HL-60 (cell line): ENCODE data around the gene HEPN1.

Source experiments
- DNase-seq, 2 experiments: peaks; one replicate each; pipeline ENCODE4 v3.0.0-alpha.2; 2010 to 2020; ENCODE audit warnings: low read depth in 1 of 2, low spot score in 1 of 2
- H3K27ac ChIP-seq: fragments of 250-450 bp; sonication (Bioruptor Pico); replicated peaks from 2 replicates; pipeline ENCODE4 v1.5.1; 2020; ENCODE audit warnings: mild to moderate bottlenecking, moderate library complexity
- H3K27me3 ChIP-seq: fragments of 250-450 bp; sonication (Bioruptor Pico); 2 replicates; pipeline ENCODE4 v1.5.1; 2021; ENCODE audit warnings: mild to moderate bottlenecking, moderate library complexity; ENCODE audit not compliant: insufficient read depth, poor library complexity, severe bottlenecking
- H3K4me3 ChIP-seq: replicated peaks from 2 replicates; pipeline ENCODE4 v1.5.1; 2011; ENCODE audit warnings: mild to moderate bottlenecking, control low read depth, low read length; ENCODE audit not compliant: insufficient read depth
- CTCF ChIP-seq: IDR thresholded peaks from one replicate; pipeline ENCODE4 v1.5.1; 2011; ENCODE audit warnings: low read length, control low read depth, inconsistent platforms; ENCODE audit not compliant: insufficient read depth
- GABPA ChIP-seq: IDR thresholded peaks from 2 replicates; pipeline ENCODE4 v1.6.1; 2012; ENCODE audit warnings: low read depth
- POLR2AphosphoS5 ChIP-seq: IDR thresholded peaks from 2 replicates; pipeline ENCODE4 v1.6.1; 2012; ENCODE audit warnings: low read depth
- REST ChIP-seq: IDR thresholded peaks from 2 replicates; pipeline ENCODE4 v1.6.1; 2012; ENCODE audit warnings: low read depth; ENCODE audit not compliant: insufficient replicate concordance
- SPI1 ChIP-seq: IDR thresholded peaks from 2 replicates; pipeline ENCODE4 v1.6.1; 2012; ENCODE audit warnings: low read depth, mild to moderate bottlenecking, borderline replicate concordance

Gene HEPN1

GRCh38 chr11:124887667-124888013 is 31.4 kb upstream of the HEPN1 start:
- Histone ChIP-seq H3K4me3 (no peak overlapping the region), H3K27me3 (no peaks in the 10 kb centered on the region), H3K27ac (no peak overlapping the region)
- no peak for TF ChIP-seq REST
- no peak for TF ChIP-seq SPI1
- no peak for TF ChIP-seq CTCF
- no peak for DNase-seq

- H3K27me3 ChIP-seq = no peaks in the 10 kb centered on the region
- H3K4me3 ChIP-seq = no peak overlapping the region
- no peak overlapping the region for H3K27ac ChIP-seq
- DNase-seq = no peak
- TF ChIP-seq CTCF (no peak), GABPA (no peak), REST (no peak), SPI1 (no peak), POLR2AphosphoS5 (no peak)
These were observed 29.6 kb upstream of the HEPN1 start for GRCh38 chr11:124889191-124890091.

- Histone ChIP-seq H3K4me3 (no peak overlapping the region), H3K27me3 (no peaks in the 10 kb centered on the region), H3K27ac (no peak overlapping the region)
- no peak for DNase-seq
- no peak for TF ChIP-seq CTCF
- TF ChIP-seq GABPA = no peak
- no peak for TF ChIP-seq POLR2AphosphoS5
- TF ChIP-seq SPI1 = no peak
- no peak for TF ChIP-seq REST
These were observed 28.9 kb upstream of the HEPN1 start for GRCh38 chr11:124890151-124890550.
